GM12878 (cell line): ENCODE results near the gene PLPPR1. TPM values are rescaled to one million over a fixed set of nuclear protein-coding genes. Genes with fewer than 3 reads are reported as not detected.

ENCODE experiments used
- ATAC-seq: fragments of 200-7000 bp; cut with Tn5 transposase; 3 replicates; pipeline ENCODE4 v1.9.1; 2020; ENCODE audit warnings: mild to moderate bottlenecking, moderate library complexity
- BruUV-seq: library from RNA; stranded (reverse); fragments of 400-500 nt; replicated peaks from 2 replicates; lab custom pipeline; 2021; lab: Mats Ljungman, UMichigan
- CTCF ChIA-PET: fragments of 300-600 bp; sonication (Branson Sonifier 250); formaldehyde crosslinking; extraction: SDS; loops from one replicate; lab custom pipeline; 2021; ENCODE audit warnings: inconsistent platforms; lab: Yijun Ruan, JAX
- POLR2A ChIA-PET: fragments of 350-600 bp; formaldehyde crosslinking; extraction: SDS; loops from one replicate; lab custom pipeline; 2021; ENCODE audit warnings: inconsistent platforms; lab: Charles Lee
- RAD21 ChIA-PET: fragments of 300-600 bp; sonication (Branson Sonifier 250); formaldehyde crosslinking; loops from one replicate; lab custom pipeline; 2023; ENCODE audit warnings: antibody characterized with exemption; ENCODE audit not compliant: unreplicated experiment; lab: Charles Lee
- SMC1A ChIA-PET: fragments of 300-600 bp; sonication (Branson Sonifier 250); formaldehyde crosslinking; loops from one replicate; lab custom pipeline; 2023; ENCODE audit not compliant: unreplicated experiment, uncharacterized antibody; lab: Charles Lee
- DNase-seq: peaks from one replicate; pipeline ENCODE4 v3.0.0-alpha.2; 2011; ENCODE audit warnings: low read depth, low spot score
- FAIRE-seq: peaks from 3 replicates; lab custom pipeline; 2011; peaks lifted over from hg19 to GRCh38; lab: Jason Lieb, UNC
- H2AFZ ChIP-seq: 2 replicates; pipeline ENCODE4 v1.6.0; 2011; ENCODE audit warnings: low read depth, low read length, control low read depth; ENCODE audit not compliant: control insufficient read depth
- H3K27ac ChIP-seq: 2 replicates; pipeline ENCODE4 v1.5.1; 2011; ENCODE audit warnings: control low read depth; ENCODE audit not compliant: control insufficient read depth, insufficient read depth
- H3K27me3 ChIP-seq, 2 experiments: replicated peaks in 1 of 2; 2 replicates each; pipeline versions ENCODE4 v1.6.0 to v1.6.1; 2011; ENCODE audit warnings: low read length in 1 of 2; ENCODE audit not compliant: control insufficient read depth in 2 of 2, insufficient read depth in 2 of 2
- H3K36me3 ChIP-seq, 2 experiments: 2 replicates each; pipeline ENCODE4 v1.5.1; 2011; ENCODE audit warnings: low read length in 1 of 2; ENCODE audit not compliant: control insufficient read depth in 2 of 2, insufficient read depth in 2 of 2
- H3K4me1 ChIP-seq: 2 replicates; pipeline ENCODE4 v1.6.1; 2011; ENCODE audit warnings: mild to moderate bottlenecking, low read length, moderate library complexity, mixed read lengths; ENCODE audit not compliant: control insufficient read depth, insufficient read depth
- H3K4me2 ChIP-seq: 2 replicates; pipeline ENCODE4 v1.6.0; 2011; ENCODE audit warnings: control low read depth; ENCODE audit not compliant: control insufficient read depth, insufficient read depth
- H3K4me3 ChIP-seq: fragments of 200-600 bp; sonication (generic); 2 replicates; pipeline ENCODE4 v1.5.1; 2016
- H3K79me2 ChIP-seq: 2 replicates; pipeline ENCODE4 v1.6.0; 2011; ENCODE audit warnings: low read length; ENCODE audit not compliant: control insufficient read depth, insufficient read depth
- H3K9ac ChIP-seq: 2 replicates; pipeline ENCODE4 v1.8.0; 2011; ENCODE audit warnings: low read length, control low read depth, mixed read lengths; ENCODE audit not compliant: control insufficient read depth, insufficient read depth
- H3K9me3 ChIP-seq: replicated peaks from 3 replicates; pipeline ENCODE4 v1.5.1; 2011; ENCODE audit warnings: mild to moderate bottlenecking, low read length; ENCODE audit not compliant: control insufficient read depth, insufficient read depth
- H4K20me1 ChIP-seq: 2 replicates; pipeline ENCODE4 v1.6.0; 2011; ENCODE audit not compliant: control insufficient read depth, insufficient read depth
- ATF2 ChIP-seq: IDR thresholded peaks from 2 replicates; pipeline ENCODE4 v1.6.1; 2012; ENCODE audit warnings: low read length, inconsistent platforms
- BRCA1 ChIP-seq: IDR thresholded peaks from 2 replicates; pipeline ENCODE4 v1.6.1; 2011; ENCODE audit warnings: low read depth, low read length, improper control_type of control experiment
- CREM ChIP-seq: IDR thresholded peaks from 2 replicates; pipeline ENCODE4 v1.6.1; 2014; ENCODE audit warnings: antibody characterized with exemption, low read depth
- CTCF ChIP-seq, 3 experiments: IDR thresholded peaks in 2 of 3; conservative IDR thresholded peaks in 1 of 3; 2 replicates each; pipeline ENCODE4 v1.5.1; 2011; ENCODE audit warnings: low read depth in 3 of 3, low read length in 3 of 3, mild to moderate bottlenecking in 3 of 3, control low read depth in 2 of 3, moderate library complexity in 2 of 3, inconsistent platforms in 1 of 3, mixed read lengths in 1 of 3; ENCODE audit not compliant: control insufficient read depth in 2 of 3, insufficient read depth in 1 of 3; ENCODE audit errors: extremely low read depth in 1 of 3
- IRF3 ChIP-seq: fragments of 450-650 bp; IDR thresholded peaks from 2 replicates; pipeline ENCODE4 v1.6.1; 2014; ENCODE audit warnings: mild to moderate bottlenecking
- IRF4 ChIP-seq: IDR thresholded peaks from 2 replicates; pipeline ENCODE4 v1.6.1; 2011; ENCODE audit warnings: low read depth, low read length
- KDM1A ChIP-seq: fragments of 200-600 bp; sonication (generic); IDR thresholded peaks from 2 replicates; pipeline ENCODE4 v1.6.1; 2016; ENCODE audit warnings: borderline replicate concordance
- NBN ChIP-seq: fragments of 450-650 bp; IDR thresholded peaks from 2 replicates; pipeline ENCODE4 v1.6.1; 2016
- SPI1 ChIP-seq: IDR thresholded peaks from 2 replicates; pipeline ENCODE4 v1.6.1; 2011; ENCODE audit warnings: low read depth, mild to moderate bottlenecking, low read length, moderate library complexity, borderline replicate concordance; ENCODE audit not compliant: insufficient read depth
- SUPT20H ChIP-seq: IDR thresholded peaks from 2 replicates; pipeline ENCODE4 v1.6.1; 2011; ENCODE audit warnings: low read depth, mild to moderate bottlenecking, low read length, moderate library complexity, borderline replicate concordance; ENCODE audit not compliant: control insufficient read depth
- TBL1XR1 ChIP-seq: IDR thresholded peaks from 2 replicates; pipeline ENCODE4 v1.6.1; 2012; ENCODE audit warnings: low read depth, low read length, improper control_type of control experiment
- USF2 ChIP-seq: IDR thresholded peaks from 2 replicates; pipeline ENCODE4 v1.6.1; 2011; ENCODE audit warnings: low read depth, low read length, improper control_type of control experiment, borderline replicate concordance
- ZNF24 ChIP-seq: fragments of 450-650 bp; IDR thresholded peaks from 2 replicates; pipeline ENCODE4 v1.6.1; 2017; ENCODE audit warnings: antibody characterized with exemption, mild to moderate bottlenecking
- ZNF274 ChIP-seq: IDR thresholded peaks from one replicate; pipeline ENCODE4 v1.8.0; 2011; ENCODE audit not compliant: insufficient read length, insufficient read depth
- ZNF622 ChIP-seq: fragments of 450-650 bp; IDR thresholded peaks from 2 replicates; pipeline ENCODE4 v1.6.1; 2017; ENCODE audit warnings: mild to moderate bottlenecking, inconsistent platforms
- WGBS: methylation state at CpG from one replicate; pipeline ENCODE4 v1.1.6; 2016; ENCODE audit warnings: low lambda C conversion rate; ENCODE audit not compliant: insufficient replicate concordance, insufficient coverage; ENCODE audit errors: missing lambda C conversion rate; 5-methylcytosine and 5-hydroxymethylcytosine counted together
- in situ Hi-C: fragments of 300-500 bp; cut with MboI; formaldehyde crosslinking; loops from 9 replicates; pipeline ENCODE4 v1.14.3; 2018; ENCODE audit warnings: mixed read lengths
- intact Hi-C: fragments of 100-400 bp; cut with micrococcal nuclease; formaldehyde crosslinking; loops from one replicate; pipeline ENCODE4 v1.14.2; 2022; ENCODE audit not compliant: unreplicated experiment
- polyA plus RNA-seq, 11 experiments: library from polyadenylated mRNA; depleted of rRNA in 4 of 11; unstranded in 6 of 11; stranded (reverse) in 5 of 11; fragments of >200 nt; fragmentation: Nextera tagmentation in 4 of 11; fragmentation: Illumina TruSeq in 1 of 11; extraction: Ambion mirVana in 4 of 11; extraction: Trizol in 1 of 11; gene quantifications; 1 replicate in 1 of 11; 2 replicates in 10 of 11; pipeline versions ENCODE4 v1.2.1 to v1.2.3, GENCODE V29; 2011 to 2016; ENCODE audit warnings: inconsistent platforms in 2 of 11, missing spikeins in 2 of 11, low read depth in 1 of 11
- total RNA-seq, 4 experiments: library from RNA; depleted of rRNA in 3 of 4; stranded (reverse); fragments of >200 nt in 3 of 4; fragmentation: Illumina TruSeq in 1 of 4; extraction: Trizol in 1 of 4; gene quantifications; 2 replicates each; pipeline versions ENCODE4 v1.2.1 to v1.2.3, GENCODE V29; 2013 to 2021

The PLPPR1 gene
- total and polyA plus RNA-seq, 10 of the 15 experiments (the other 5 are each of a cell fraction or from before 2014, with no cell fraction given) = 0.69 TPM; not detected in 9

- no peak overlapping the region for H3K9ac ChIP-seq
- ChIA-PET RAD21 (no interaction called here), SMC1A (no interaction called here), POLR2A (no interaction called here), CTCF (no interaction called here)
- ATAC-seq (no peak), FAIRE-seq (no peak), DNase-seq (no peak)
- no peaks in the 10 kb centered on the region for H3K27me3 ChIP-seq
- in situ Hi-C loops (no loop called here), intact Hi-C loops (no loop called here)
- no peak overlapping the region for H2AFZ ChIP-seq
- no peaks in the 10 kb centered on the region for H3K9me3 ChIP-seq
- no peak overlapping the region for H3K4me2 ChIP-seq
- H3K36me3 ChIP-seq = no peaks in the 10 kb centered on the region
- no peaks in the 10 kb centered on the region for H4K20me1 ChIP-seq
- no peak overlapping the region for H3K27ac ChIP-seq
- H3K4me1 ChIP-seq = no peaks in the 10 kb centered on the region
- H3K4me3 ChIP-seq = no peak overlapping the region
- no peaks in the 10 kb centered on the region for H3K79me2 ChIP-seq
- BruUV-seq = no TSS peak
- TF ChIP-seq ATF2 = no peak
- no peak for TF ChIP-seq CREM
- no peak for TF ChIP-seq IRF3
These were observed 110.0 kb downstream of the PLPPR1 start for GRCh38 chr9:101138509-101138908.

GRCh38 chr9:101139082-101139481 is 110.6 kb downstream of the PLPPR1 start:
- Histone ChIP-seq H3K27ac (no peak overlapping the region), H3K4me2 (no peak overlapping the region), H3K36me3 (no peaks in the 10 kb centered on the region), H3K79me2 (no peaks in the 10 kb centered on the region), H3K9ac (no peak overlapping the region), H3K27me3 (no peaks in the 10 kb centered on the region), H2AFZ (no peak overlapping the region), H3K4me3 (no peak overlapping the region), H3K9me3 (no peaks in the 10 kb centered on the region), H3K4me1 (no peaks in the 10 kb centered on the region), H4K20me1 (no peaks in the 10 kb centered on the region)
- intact Hi-C loops = no loop called here
- in situ Hi-C loops = no loop called here
- ChIA-PET SMC1A (no interaction called here), CTCF (no interaction called here), RAD21 (no interaction called here), POLR2A (no interaction called here)
- WGBS = 25% methylated on average over 2 of the region's 2 CpGs
- no TSS peak for BruUV-seq
- DNase-seq (no peak), FAIRE-seq (no peak), ATAC-seq (no peak)
- no peak for TF ChIP-seq ZNF24
- no peak for TF ChIP-seq USF2
- TF ChIP-seq BRCA1 = no peak
- no peak for TF ChIP-seq ZNF274
- TF ChIP-seq IRF4 = no peak
- no peak for TF ChIP-seq KDM1A
- no peak for TF ChIP-seq TBL1XR1
- no peak for TF ChIP-seq CTCF (IDR thresholded peaks at IDR 0.05 in 2 of 3, conservative IDR thresholded peaks at IDR 0.05 in 1 of 3; ENCODE audit: control insufficient read depth in 2 of 3, extremely low read depth in 1 of 3, insufficient read depth in 1 of 3, low read depth in 3 of 3, low read length in 3 of 3)
- no peak for TF ChIP-seq SPI1
- no peak for TF ChIP-seq NBN
- TF ChIP-seq SUPT20H = no peak
- TF ChIP-seq ZNF622 = no peak
